NCI-H2196 (cell line): ENCODE measurements around the gene AFF4.

Experiments
- DNase-seq: peaks from one replicate; lab custom pipeline; 2025; ENCODE audit not compliant: unreplicated experiment; lab: John Stamatoyannopoulos, UW

AFF4 gene

DNA sequence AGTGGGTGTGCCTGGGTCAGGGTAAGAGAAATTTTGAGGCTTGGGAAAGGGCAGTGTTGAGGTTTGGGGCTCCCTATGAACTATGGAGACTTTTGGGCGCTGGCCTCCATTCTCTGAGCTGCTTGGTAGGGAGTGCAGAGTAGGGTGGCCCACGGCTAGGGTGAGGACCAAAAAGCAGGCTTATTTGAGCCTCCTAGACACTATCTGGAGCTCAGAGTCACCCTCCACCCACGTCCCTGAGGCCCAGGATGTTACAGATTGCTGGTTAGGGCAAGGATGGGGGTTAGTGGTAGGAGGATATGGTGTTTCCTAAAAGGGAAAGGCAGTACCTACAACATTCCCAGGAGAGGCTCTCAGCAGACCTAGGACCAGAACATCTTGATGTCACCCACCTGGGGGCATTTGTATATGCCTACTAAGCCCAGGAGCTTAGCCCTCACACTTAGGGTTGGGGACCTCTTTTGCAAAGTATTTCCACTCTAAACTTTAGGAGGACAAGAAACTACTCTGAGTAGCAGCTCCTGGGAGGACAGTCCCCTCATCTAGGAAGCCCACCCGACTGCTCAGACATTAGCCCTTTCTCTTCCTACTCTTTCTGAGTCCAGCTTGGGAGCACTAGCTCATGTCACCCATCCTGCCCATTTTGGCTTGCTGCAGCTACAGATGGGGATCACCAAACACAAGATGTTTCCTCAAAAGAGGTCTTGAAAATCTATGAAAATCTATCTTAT lies 135.3 kb downstream of the AFF4 start:
- no peak for DNase-seq

DNA sequence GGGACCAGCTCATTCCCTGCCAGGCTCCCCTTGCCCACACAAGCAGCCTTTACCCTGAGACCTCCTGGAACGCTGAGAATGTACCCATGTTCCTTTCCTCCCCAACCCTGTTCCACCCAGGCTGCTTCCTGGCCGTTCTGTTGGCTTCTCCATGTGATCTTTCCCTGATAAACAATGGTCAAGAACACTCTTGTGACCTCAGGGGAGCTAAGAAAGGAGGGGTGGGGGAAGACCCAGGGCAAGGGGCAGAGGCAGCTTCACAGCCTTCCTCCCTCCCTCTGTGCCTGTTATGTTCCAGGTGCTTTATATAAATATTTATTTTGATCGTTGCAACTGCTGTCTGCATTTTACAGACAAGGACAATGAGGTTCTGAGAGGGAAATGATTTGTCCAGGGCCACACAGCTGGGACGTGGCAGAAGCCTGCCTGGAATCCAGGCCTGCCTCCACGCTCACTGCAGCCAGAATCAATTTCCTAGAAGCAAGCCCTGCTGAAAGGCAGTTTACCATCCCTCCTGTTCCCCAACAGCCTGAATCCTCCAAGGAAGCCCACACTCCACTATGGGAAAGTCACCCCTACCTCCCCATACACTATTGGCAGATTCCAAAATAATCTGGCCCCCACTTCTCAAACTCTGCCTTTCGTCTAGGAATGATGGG lies 136.9 kb downstream of the AFF4 start:
- DNase-seq = no peak

GRCh38 chr5:132825834-132826391 lies 137.5 kb downstream of the AFF4 start:
- no peak for DNase-seq
